ENCODE measurements around the gene CD46.

CD46 gene

DNA sequence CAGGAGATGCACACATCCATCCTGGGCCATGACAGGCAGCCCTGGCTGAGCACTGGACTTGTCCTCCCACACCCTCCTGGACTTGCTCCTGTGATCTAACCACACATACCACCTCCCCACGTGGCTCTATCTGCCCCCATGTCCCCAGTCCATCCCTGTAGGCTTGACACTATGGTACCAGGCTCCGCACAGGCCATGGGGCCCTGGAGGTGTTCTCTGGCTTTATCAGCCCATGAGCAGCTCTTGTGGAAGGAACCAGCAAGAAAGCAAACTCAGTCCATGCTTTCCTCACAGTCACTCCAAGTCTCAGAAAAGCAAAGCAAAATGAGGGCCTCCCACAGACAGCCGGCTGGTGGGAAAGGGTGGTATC, 61.6 kb downstream of the CD46 start:
- DNase-seq (ENCODE audit: low read depth): no peak
- no peak overlapping the region for H3K4me3 ChIP-seq (ENCODE audit: low read length)
- TF ChIP-seq, protein P1, sequence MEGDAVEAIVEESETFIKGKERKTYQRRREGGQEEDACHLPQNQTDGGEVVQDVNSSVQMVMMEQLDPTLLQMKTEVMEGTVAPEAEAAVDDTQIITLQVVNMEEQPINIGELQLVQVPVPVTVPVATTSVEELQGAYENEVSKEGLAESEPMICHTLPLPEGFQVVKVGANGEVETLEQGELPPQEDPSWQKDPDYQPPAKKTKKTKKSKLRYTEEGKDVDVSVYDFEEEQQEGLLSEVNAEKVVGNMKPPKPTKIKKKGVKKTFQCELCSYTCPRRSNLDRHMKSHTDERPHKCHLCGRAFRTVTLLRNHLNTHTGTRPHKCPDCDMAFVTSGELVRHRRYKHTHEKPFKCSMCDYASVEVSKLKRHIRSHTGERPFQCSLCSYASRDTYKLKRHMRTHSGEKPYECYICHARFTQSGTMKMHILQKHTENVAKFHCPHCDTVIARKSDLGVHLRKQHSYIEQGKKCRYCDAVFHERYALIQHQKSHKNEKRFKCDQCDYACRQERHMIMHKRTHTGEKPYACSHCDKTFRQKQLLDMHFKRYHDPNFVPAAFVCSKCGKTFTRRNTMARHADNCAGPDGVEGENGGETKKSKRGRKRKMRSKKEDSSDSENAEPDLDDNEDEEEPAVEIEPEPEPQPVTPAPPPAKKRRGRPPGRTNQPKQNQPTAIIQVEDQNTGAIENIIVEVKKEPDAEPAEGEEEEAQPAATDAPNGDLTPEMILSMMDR (conservative IDR thresholded peaks at IDR 0.05; ENCODE audit: low read length): no peak

DNA sequence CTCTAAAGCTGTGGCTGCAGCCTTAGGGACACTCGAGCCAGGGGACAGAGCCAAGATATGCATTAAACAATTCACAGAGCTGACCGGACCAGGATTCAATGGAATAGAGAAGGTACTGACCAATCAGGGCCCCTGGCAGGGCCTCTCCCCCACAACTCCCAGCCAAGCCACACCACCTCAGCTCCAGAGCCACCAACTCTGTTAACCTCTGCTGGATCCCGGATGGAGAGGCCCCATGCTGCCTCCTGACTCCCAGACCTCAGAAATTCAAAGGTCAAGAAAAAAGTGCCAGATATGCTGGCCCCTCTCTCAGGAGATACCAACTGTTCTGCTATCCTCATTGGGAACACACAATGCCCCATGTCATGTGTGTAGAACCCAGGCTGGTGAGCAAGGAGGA, 62.1 kb downstream of the CD46 start:
- H3K4me3 ChIP-seq (ENCODE audit: low read length): no peak overlapping the region
- TF ChIP-seq, protein P1 (conservative IDR thresholded peaks at IDR 0.05; ENCODE audit: low read length): no peak
- DNase-seq (ENCODE audit: low read depth): no peak

DNA sequence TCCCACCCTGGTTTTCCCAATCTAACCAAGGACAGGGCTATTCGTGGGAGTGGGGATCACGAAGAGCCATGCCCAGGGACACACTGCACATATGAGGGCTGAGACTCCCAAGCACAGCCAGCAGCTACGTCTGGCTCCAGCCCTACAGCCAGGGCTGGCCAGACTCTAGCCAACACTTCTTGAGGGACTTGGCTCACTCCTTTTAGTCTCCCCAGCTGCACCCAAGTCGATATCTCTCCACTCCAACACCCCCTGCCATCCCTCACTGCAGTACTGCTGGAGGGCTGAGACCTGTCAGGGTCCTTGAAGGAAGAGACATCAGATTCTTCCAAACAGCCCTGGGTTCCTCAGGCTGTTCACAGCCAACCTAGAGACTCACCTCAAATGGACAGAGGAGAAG, 62.6 kb downstream of the CD46 start:
- TF ChIP-seq, protein P1 (conservative IDR thresholded peaks at IDR 0.05; ENCODE audit: low read length): no peak
- no peak for DNase-seq (ENCODE audit: low read depth)

DNA sequence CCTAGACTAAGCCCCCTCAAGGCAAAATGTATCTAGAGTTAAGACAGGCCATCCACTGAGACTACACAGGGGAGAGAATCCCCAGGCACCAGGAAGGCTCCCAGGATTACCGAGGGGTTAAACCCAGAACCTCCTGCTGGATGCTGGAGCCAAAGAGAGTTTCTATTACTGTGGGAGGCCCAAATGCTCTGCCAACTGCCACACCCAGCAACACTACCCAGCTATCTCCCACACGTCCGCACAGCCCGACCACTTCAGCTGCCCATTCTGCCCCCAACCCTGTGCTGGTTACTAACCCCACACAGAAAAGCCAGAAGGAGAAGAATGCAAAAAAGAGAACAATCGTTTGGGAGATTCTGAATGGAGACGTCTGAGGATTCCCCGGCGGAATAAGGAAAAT, 63.6 kb downstream of the CD46 start:
- no peak overlapping the region for H3K4me3 ChIP-seq (ENCODE audit: low read length)
- TF ChIP-seq, protein P1 (conservative IDR thresholded peaks at IDR 0.05; ENCODE audit: low read length): no peak
- no peak for DNase-seq (ENCODE audit: low read depth)

More for the DNA sequence above, 62.6 kb downstream of the CD46 start:
- no peak overlapping the region for H3K4me3 ChIP-seq (ENCODE audit: low read length)

DNA sequence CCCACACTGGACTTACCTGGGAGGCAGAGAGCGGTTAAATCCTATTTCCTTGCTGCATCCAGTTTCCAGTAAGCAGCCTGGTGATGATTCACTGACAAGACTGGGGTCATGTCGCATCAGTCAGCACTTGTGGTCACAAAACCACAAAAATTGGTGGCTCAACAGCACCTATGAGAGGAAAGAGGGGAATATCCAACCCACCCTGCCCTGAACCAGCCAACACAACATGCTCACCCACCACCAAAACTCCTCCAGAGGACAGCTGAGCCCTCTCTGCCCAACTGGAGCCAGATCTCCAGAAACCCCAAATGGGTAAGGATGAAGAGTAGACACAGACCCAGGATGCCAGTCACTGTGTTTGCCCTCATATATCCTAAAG, 64.0 kb downstream of the CD46 start:
- peak; percentile 68 for DNase-seq (ENCODE audit: low read depth)
- TF ChIP-seq, protein P1 (conservative IDR thresholded peaks at IDR 0.05; ENCODE audit: low read length): no peak
- no peak overlapping the region for H3K4me3 ChIP-seq (ENCODE audit: low read length)

DNA sequence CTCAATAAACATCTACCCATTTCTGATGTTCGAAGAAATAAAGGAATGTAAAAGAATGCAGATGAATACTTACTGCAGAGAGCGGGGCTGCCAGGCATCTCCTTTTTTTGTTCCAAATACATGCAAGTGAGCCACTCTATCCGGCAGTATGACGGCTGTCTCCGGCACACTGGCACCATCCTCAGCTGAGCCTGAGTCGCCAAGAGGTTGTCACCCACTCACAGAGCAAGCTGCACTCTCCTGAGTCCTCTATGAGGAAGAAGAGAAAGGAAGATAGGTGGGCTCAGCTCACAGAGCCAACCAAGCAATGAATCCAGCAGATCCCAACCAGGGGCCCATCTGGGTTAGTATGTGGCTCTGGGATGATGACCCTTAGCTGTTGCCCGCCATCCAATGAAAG, 65.3 kb downstream of the CD46 start:
- no peak for DNase-seq (ENCODE audit: low read depth)
- TF ChIP-seq, protein P1 (conservative IDR thresholded peaks at IDR 0.05; ENCODE audit: low read length): no peak
- H3K4me3 ChIP-seq (ENCODE audit: low read length): no peak overlapping the region

DNA sequence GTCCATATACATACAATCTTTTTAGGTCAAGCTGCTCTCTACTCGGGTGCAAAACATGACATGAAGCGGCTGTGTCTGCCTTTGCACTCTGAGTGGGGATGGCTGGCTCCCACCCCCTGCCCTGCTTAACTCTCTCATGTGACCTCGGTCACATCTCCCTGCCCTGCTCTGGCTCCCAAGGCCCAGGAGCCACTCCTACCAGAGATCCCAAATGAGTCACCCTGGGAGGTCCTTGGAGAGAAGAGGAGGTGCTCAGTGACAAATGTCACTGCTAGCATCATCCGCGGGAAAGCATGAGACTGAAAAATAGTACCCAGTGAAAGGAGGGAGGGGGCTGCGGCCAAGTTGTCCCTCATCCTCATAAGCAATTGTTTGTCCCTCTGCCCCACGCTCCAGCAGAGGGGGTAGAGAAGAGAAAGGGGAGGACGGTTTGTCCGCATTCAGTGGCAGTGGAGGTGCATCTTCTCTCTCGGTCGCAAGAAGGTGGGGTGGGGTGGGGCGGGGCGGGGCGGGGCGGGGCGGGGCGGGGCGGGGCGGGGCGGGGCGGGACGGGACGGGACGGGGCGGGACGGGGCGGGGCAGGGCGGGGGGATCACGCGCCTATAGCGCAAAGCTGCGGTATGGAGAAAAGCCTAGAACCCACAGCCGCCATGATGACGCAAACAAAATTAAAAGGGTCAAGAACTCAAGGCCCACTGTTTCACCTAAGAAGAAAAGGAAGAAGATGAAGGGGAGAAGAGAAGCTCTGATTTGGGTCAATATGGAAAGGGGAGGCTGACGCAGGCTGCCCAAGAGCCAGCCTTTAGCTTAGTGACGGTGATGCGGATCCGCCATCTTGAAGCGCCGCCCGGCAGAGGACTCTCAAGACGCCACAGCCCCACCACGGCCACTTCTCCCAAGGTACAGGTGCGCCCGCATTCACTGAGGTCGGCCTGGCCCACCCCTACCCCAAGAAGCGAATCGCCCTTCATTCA, 66.2 kb downstream of the CD46 start:
- TF ChIP-seq, protein P1 (conservative IDR thresholded peaks at IDR 0.05; ENCODE audit: low read length): no peak
- H3K4me3 ChIP-seq (ENCODE audit: low read length): no peak overlapping the region
- DNase-seq (ENCODE audit: low read depth): no peak

Measured in AG10803 (cell line).